Loucy (cell line): Measurements from ENCODE around the gene MKI67.
A peak's percentile ranks its signal among the peaks of the same experiment; 100 is the strongest.

Experiments used
- H2AFZ ChIP-seq: fragments of 200-600 bp; sonication (generic); 2 replicates; pipeline ENCODE4 v1.6.0; 2016; ENCODE audit warnings: antibody characterized with exemption, mild to moderate bottlenecking, low read length, moderate library complexity
- H3F3A ChIP-seq: fragments of 200-600 bp; 2 replicates; pipeline ENCODE4 v1.6.0; 2016; ENCODE audit warnings: antibody characterized with exemption, low read depth, mild to moderate bottlenecking
- H3K27me3 ChIP-seq: fragments of 200-600 bp; sonication (generic); 2 replicates; pipeline ENCODE4 v1.6.1; 2014; ENCODE audit warnings: low read length, mild to moderate bottlenecking; ENCODE audit not compliant: insufficient read depth, poor library complexity, severe bottlenecking
- H3K36me3 ChIP-seq: fragments of 200-600 bp; sonication (generic); 2 replicates; pipeline ENCODE4 v1.6.1; 2016; ENCODE audit warnings: low read length; ENCODE audit not compliant: insufficient read depth
- H3K4me1 ChIP-seq: fragments of 200-600 bp; sonication (generic); 2 replicates; pipeline ENCODE4 v1.5.1; 2014; ENCODE audit warnings: low read length, mild to moderate bottlenecking; ENCODE audit not compliant: insufficient read depth, poor library complexity, severe bottlenecking
- H3K4me2 ChIP-seq: fragments of 200-600 bp; sonication (generic); 2 replicates; pipeline ENCODE4 v1.6.0; 2014; ENCODE audit warnings: antibody characterized with exemption, low read length, low read depth, mild to moderate bottlenecking; ENCODE audit not compliant: poor library complexity, severe bottlenecking
- H3K4me3 ChIP-seq: fragments of 200-600 bp; sonication (generic); 2 replicates; pipeline ENCODE4 v1.5.1; 2014; ENCODE audit warnings: low read length, mild to moderate bottlenecking, mixed read lengths; ENCODE audit not compliant: poor library complexity, severe bottlenecking
- H3K79me2 ChIP-seq: fragments of 200-600 bp; sonication (generic); 2 replicates; pipeline ENCODE4 v1.6.1; 2014; ENCODE audit warnings: low read length; ENCODE audit not compliant: insufficient read depth
- H3K9ac ChIP-seq: fragments of 200-600 bp; sonication (generic); 2 replicates; pipeline ENCODE4 v1.6.0; 2014; ENCODE audit warnings: mild to moderate bottlenecking, low read depth, low read length, moderate library complexity; ENCODE audit not compliant: poor library complexity, severe bottlenecking
- H3K9me2 ChIP-seq: fragments of 200-600 bp; sonication (generic); replicated peaks from 2 replicates; pipeline ENCODE4 v1.6.1; 2016; ENCODE audit warnings: low read depth, low read length, mixed read lengths
- H3K9me3 ChIP-seq: fragments of 200-600 bp; sonication (generic); 2 replicates; pipeline ENCODE4 v1.6.1; 2014; ENCODE audit warnings: mild to moderate bottlenecking, antibody characterized with exemption, low read length, low read depth; ENCODE audit not compliant: insufficient read depth
- H4K20me1 ChIP-seq: fragments of 200-600 bp; sonication (generic); 2 replicates; pipeline ENCODE4 v1.6.0; 2014; ENCODE audit warnings: antibody characterized with exemption, low read length, mild to moderate bottlenecking; ENCODE audit not compliant: insufficient read depth, poor library complexity, severe bottlenecking
- EZH2phosphoT487 ChIP-seq: fragments of 200-600 bp; IDR thresholded peaks from 2 replicates; pipeline ENCODE4 v1.6.1; 2018; ENCODE audit warnings: antibody characterized with exemption, mild to moderate bottlenecking, moderate library complexity, borderline replicate concordance
- TF ChIP-seq, protein P1 (sequence below): fragments of 200-600 bp; sonication (generic); conservative IDR thresholded peaks from 2 replicates; pipeline ENCODE4 v1.5.1; 2014; ENCODE audit warnings: mild to moderate bottlenecking, antibody characterized with exemption, low read length

MKI67 gene

DNA sequence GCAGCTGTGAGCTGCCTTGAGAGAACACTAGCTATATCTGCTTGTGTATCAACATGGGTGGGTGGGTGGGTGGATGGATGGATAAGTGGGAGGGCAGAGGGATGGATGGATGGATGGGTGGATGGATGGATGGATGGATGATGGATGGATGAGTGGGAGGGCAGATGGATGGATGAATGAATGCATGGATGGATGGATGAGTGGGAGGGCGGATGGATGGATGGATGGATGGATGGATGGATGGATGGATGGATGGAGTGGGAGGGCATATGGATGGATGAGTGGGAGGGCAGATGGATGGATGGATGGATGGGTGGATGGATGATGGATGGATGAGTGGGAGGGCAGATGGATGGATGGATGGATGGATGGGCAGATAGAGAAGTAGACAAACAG lies 76.1 kb downstream of the MKI67 start:
- peaks cover 46% of the 10 kb centered on the region for H3K4me1 ChIP-seq
- no peaks in the 10 kb centered on the region for H3K9me3 ChIP-seq
- H3F3A ChIP-seq, result no peaks in the 10 kb centered on the region
- H3K9me2 ChIP-seq, result no peaks in the 10 kb centered on the region
- H3K27me3 ChIP-seq, result no peaks in the 10 kb centered on the region
- TF ChIP-seq EZH2phosphoT487, result no peak
- TF ChIP-seq, protein P1, sequence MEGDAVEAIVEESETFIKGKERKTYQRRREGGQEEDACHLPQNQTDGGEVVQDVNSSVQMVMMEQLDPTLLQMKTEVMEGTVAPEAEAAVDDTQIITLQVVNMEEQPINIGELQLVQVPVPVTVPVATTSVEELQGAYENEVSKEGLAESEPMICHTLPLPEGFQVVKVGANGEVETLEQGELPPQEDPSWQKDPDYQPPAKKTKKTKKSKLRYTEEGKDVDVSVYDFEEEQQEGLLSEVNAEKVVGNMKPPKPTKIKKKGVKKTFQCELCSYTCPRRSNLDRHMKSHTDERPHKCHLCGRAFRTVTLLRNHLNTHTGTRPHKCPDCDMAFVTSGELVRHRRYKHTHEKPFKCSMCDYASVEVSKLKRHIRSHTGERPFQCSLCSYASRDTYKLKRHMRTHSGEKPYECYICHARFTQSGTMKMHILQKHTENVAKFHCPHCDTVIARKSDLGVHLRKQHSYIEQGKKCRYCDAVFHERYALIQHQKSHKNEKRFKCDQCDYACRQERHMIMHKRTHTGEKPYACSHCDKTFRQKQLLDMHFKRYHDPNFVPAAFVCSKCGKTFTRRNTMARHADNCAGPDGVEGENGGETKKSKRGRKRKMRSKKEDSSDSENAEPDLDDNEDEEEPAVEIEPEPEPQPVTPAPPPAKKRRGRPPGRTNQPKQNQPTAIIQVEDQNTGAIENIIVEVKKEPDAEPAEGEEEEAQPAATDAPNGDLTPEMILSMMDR, result no peak
- peak overlapping the region; percentile 84 for H3K4me3 ChIP-seq
- H2AFZ ChIP-seq, result no peak overlapping the region
- H3K36me3 ChIP-seq, result peaks cover 6% of the 10 kb centered on the region; the same call in 1 of the 2 replicates
- peaks cover 52% of the 10 kb centered on the region for H3K79me2 ChIP-seq
- peak overlapping the region; percentile 60 for H3K4me2 ChIP-seq
- peaks cover 5% of the 10 kb centered on the region for H4K20me1 ChIP-seq
- peak overlapping the region; percentile 17 for H3K9ac ChIP-seq

DNA sequence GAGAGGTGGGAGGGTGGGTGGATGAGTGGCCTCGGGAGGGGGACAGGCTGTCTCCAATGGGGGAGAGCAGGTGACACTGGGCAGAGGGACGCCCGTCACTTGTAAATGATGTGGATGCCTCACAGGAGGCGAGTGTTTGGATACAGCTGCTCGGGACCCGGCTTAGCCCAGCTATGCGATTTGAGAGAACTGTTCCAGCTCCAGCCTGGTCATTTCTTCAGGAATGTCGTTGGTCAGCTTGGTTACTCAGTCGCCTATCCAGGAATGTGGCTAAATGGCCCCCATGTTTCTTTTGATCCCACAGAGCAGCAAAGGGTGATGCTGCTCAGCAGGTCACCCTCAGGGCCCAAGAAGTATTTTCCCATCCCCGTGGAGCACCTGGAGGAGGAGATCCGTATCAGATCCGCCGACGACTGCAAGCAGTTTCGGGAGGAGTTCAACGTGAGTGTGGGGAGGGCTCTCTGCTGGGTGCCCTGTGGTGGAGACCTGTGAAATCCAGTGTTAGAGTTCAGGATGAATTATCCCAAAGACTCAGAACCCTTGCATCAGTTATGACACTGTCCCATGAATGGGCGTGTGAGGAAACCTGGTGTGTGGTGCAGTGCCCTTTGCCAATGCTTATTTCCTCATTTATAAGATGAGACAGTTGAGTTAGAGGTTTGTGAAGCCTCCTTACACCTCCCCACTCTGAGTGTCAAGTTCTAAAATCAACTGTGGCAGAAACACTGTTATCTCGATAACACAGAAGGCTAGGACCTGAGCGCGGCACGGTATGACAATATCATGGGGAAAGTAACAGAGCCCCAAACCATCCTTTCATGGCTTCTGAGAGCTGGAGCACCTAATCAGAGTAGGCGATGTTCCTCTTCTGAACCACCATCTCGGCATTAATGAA lies 76.8 kb downstream of the MKI67 start:
- H3K36me3 ChIP-seq, result no peaks in the 10 kb centered on the region; the same call in 1 of the 2 replicates
- peaks cover 52% of the 10 kb centered on the region for H3K79me2 ChIP-seq
- no peaks in the 10 kb centered on the region for H3K9me3 ChIP-seq
- TF ChIP-seq, protein P1, result no peak
- no peak for TF ChIP-seq EZH2phosphoT487
- peak overlapping the region; percentile 91 for H3K4me2 ChIP-seq
- H3F3A ChIP-seq, result no peaks in the 10 kb centered on the region
- no peaks in the 10 kb centered on the region for H3K27me3 ChIP-seq
- H3K4me1 ChIP-seq, result peaks cover 46% of the 10 kb centered on the region
- no peaks in the 10 kb centered on the region for H3K9me2 ChIP-seq
- peak overlapping the region; percentile 78 for H3K9ac ChIP-seq
- H4K20me1 ChIP-seq, result peaks cover 5% of the 10 kb centered on the region
- peak overlapping the region; percentile 84 for H3K4me3 ChIP-seq
- H2AFZ ChIP-seq, result no peak overlapping the region

DNA sequence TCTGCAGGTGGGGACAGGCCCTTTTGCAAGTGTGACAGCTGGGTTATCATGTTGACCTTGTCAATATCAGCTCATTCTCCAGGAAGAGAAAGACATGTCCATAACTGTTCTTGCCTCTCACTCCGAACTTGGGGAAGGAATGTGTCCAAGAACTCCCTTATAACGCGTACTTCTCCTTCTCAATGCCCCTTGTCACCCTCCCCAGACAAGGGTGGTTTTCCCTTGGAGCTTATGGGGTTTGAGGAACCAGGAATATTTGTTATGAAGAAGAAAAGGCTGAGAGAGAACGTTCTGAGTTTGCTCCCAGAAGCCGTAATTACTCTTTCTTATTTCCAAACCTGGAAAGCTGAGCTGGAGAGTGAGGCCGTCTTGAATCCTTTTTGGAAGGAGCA lies 77.4 kb downstream of the MKI67 start:
- peak overlapping the region; percentile 84 for H3K4me3 ChIP-seq
- H3K79me2 ChIP-seq, result peaks cover 52% of the 10 kb centered on the region
- no peaks in the 10 kb centered on the region for H3K9me3 ChIP-seq
- peak overlapping the region; percentile 78 for H3K9ac ChIP-seq
- H3K36me3 ChIP-seq, result no peaks in the 10 kb centered on the region; the same call in 1 of the 2 replicates
- no peak overlapping the region for H2AFZ ChIP-seq
- peak overlapping the region; percentile 91 for H3K4me2 ChIP-seq
- no peaks in the 10 kb centered on the region for H3K9me2 ChIP-seq
- no peaks in the 10 kb centered on the region for H3F3A ChIP-seq
- peaks cover 5% of the 10 kb centered on the region for H4K20me1 ChIP-seq
- peaks cover 43% of the 10 kb centered on the region for H3K4me1 ChIP-seq
- no peak for TF ChIP-seq EZH2phosphoT487
- TF ChIP-seq, protein P1, result no peak
- H3K27me3 ChIP-seq, result no peaks in the 10 kb centered on the region
